ENCODE measurements around the gene SUN3.
"Not testable (repeated sequence)": the region's sequence is repeated elsewhere in the genome, so short reads cannot be mapped to it uniquely, and the experiment has no call there.

Gene SUN3

DNA sequence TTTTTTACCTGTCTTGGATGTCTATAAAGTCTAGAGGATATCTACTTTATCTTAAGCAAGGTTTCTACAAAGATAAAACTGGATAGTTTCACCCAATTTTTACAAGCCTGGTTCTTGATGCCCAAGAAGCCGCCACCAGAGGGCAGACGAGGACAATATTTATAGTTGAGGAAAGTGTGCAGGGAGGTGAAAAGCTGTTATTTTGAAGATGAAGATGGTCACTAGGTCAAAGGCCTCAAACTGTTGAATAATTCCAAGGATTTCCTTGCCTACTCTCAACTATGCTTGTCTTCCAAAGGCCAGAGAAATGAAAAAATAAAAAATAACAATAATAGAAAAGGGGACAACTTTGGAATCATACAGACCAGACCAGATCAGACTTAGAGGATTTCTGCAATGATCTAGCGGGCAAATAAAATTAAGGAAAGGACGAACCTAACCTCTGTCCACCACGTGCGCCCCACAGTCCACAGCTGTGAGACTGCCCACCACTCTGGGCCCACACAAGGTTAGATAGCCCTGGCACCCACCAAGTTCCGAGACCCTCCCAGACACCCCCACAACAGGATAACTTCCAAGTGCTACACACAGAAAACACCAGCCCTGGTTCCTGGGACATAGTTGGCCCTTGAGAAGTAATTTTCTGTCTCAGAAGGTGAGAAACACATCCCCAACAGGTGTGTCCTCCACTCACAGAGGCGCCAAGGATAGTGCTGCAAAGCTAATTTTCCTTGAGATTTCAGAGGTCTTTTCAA, 83.5 kb downstream of the SUN3 start:
- DNase-seq: peak in 39 of 51 donors; percentile 7 to 83 (median 45)

DNA sequence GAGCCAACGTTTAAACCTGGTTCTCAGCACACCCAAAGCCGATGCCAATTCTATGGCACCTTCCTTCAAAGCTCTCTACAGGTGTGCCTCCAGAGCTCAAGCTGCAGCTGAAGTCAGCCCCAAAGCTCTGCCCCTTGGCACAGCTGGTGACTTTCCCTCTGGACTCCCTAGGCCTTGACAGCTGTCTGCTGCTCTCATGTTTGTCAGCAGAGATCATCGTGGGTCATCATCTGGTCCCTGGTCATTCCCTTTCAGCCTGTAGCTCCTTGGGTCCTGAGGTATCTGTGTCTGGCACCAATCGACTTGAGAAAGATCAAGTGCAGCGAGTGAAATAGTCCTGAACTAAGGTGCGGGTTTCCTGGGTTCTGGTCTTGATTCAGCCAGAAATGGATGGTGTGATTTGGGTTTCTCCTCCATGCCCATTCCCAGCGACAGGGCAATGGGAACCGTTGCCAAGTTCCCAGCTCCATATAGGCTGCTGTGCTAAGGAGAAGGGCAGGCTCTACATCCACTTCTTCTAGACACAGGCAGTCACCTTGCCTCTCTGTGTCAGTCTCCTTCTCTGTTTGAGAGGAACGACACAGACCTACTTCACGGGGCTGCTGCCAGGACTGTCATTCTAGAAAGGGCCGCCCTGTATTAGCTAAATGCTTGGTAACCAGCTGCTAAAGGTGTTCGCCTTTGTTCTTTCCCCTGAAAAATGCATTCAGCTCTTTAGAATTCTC, 84.2 kb downstream of the SUN3 start:
- DNase-seq: no peak

DNA sequence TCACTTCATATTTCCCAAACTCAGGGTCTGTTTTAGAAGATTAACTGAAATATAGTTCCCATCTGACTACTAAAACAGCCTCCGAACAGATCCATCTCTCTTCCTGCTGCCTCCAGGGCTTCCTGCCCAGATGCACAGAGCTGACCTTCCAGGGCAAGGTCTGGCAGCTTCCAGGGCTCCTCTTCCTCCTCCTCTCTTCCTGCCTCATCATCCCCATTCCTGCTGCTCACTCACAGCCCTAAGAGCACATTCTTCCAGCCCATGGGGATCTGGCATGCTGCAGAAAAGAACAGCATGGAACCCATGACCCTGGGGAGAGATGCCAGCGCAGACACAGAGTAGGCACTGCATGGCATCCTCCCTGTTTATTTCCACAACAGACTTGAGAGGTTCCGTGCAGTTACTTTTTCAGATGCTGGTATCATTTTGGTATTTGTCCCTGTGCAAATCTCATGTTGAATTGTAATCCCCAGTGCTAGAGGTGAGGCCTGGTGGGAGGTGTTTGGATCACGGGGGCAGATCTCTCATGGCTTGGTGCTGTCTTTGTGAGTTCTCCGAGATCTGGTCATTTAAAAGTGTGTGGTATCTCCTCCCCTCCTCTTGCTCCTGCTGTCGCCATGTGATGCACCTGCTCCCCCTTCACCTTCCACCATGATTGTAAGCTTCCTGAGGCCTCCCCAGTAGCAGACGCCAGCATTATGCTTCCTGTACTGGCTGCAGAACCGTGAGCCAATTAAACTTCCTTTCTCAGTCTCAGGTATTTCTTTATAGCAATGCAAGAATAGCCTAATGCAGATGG, 85.0 kb downstream of the SUN3 start:
- no peak for DNase-seq

DNA sequence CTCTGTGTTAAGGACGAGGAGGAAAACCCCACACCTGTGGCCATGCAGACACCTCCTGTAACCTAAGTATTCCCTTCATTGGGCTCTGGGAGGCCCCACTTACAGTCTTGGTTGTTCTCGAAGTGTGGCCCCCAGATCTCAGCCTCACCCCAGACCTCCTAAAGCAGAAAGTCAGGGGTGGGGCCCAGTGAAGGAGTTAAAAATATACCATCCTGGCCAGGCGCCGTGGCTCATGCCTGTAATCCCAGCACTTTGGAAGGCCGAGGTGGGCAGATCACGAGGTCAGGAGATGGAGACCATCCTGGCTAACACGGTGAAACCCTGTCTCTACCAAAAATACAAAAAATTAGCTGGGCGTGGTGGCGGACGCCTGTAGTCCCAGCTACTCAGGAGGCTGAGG, 86.3 kb downstream of the SUN3 start:
- not testable (repeated sequence) for DNase-seq

DNA sequence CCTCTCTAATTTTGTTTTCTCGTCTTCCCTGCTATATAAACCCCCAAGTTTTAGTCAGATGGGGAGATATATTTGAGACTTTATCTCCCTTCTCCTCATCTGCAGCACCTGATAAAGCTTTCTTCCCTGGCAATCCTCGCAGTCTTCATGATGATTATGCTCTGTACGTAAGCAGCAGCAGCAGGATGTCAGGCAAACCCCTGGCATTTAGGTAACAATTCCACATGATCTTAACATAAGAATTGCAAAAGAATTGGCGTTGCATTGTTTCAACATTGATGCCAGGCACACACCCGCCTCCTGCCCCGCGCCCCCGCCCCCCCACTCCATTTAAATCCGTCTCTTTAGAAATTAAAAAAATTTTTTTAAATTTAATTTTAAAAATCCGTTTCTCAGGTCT, 86.8 kb downstream of the SUN3 start:
- DNase-seq: no peak

DNA sequence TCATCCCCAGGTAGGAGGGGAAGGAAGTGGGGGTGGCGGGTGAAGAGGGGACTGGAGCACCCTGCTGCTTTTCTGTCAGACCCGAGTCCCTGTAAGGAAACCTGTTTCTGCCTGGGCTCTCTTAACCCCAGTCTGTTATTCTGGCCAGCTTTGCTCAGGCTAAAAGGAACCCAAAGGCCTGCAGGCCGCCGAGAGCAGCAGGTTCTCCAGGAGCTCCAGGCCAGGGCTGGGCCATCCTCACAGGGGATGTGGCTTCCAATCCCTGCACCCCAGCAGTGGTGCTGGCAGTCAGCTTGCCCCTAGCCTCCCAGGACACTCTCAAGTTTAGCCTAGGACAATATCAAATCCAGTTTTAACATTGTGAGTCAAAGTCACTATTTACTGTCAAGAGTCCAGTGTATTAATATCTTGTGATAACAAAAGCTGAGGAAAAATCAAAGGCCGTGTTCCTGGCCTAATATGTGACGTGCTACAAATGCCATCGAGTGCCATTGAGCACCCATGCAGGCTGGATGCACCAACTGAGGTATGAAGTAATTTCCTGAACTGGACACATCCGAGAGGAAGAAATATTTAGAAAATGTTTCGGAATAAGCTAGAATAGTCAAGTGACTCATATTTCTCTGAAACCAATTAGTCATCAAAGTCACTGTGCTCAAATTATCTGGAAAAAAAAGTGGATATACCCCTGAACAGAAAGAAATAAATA, 87.6 kb downstream of the SUN3 start:
- no peak for DNase-seq

DNA sequence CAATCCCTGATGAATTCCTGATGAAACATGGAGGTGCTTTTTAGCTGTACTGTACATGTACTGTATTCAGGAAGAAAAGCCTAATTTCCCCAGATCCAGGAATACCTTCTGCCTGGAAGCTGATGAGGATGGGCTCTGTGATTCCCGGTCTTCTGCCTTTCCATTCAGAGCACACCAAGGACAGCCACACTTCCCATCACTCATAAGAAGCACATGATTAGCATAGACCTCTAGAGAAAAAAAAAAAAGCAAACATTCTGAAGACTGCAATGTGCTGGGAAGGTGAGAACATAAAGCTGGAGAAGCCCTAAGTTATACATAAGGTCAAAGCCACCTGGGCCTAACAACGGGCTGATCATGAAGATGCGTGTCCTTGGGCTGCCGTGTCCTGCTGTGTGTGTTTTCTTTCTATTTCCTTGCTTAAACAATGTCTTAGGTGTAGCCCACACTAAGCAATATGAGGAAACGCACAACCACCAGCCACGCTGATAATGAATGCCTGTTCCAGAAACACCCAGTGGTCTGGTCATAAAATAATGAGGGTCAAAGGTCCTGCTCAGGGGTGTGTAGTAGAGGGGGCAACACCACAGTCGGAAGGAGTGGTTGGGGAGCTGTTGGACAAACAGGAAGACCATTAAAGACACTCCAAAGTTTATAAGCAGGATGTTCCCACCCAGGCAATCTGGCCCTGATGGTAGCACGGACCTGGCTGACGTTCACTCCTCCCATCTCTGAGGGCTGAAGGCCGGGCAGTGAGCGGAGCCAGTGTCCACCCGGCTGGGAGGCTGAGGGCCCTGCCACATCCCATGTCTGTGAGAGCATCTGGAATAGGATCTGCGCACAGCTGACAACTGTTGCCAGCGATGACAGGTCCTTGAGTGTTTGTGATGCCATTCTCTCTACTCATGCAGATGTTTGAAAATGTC, 88.6 kb downstream of the SUN3 start:
- DNase-seq: no peak

DNA sequence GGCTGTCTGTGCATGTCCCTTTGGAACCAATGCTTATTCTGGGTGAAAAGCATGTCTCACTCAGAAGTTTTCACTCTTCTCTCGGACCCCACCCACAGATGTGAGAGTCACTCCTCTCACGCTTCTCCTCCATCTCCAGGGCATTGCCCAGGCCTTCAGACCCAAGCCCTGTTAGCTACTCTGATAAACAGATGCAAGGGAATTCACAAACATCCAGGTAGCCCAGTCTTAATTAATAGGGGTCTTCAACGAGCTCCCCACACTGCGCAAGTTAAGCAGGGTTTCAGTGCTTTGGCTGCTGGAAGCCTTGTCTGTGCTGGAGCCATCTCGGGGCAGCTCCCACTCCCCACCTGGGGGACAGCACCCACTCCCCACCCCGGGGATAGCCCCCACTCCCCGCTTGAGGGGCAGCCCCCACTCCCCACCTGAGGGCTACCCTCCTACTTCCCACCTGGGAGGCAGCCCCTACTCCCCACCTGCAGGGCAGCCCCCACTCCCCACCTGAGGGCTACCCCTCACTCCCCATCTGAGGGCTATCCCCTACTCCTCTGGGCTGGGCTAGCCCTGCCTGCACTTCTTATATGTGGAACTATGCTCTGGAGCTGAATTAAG, 89.4 kb downstream of the SUN3 start:
- DNase-seq: no peak

DNA sequence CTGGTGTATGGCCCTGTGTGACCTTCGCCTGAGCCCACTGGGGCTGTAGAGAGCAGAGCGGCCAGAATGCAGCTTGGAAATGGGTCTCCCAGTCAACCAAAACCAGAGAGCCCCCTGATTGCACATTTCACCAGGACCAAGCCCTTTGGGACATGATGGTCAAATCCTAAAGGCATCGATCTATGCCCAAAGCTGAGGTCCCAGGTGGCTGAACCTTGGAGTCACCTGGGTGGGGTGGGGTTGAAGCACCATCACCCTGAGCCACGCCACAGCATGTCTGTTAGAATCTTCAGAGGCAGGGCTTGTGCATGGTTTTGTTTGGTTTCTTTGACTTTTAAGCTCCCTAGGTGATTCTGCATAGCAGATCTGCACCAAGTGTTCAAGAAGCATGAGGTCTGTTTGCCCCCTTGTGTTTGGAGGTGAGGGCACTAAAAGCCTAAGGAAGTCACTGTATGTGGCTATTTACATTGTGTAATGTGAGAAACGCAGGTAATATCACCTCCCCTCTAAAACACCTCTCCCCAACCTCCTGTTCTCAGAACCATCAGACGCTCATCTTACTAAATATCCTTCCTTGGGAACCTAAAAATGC, 90.2 kb downstream of the SUN3 start:
- DNase-seq: no peak

DNA sequence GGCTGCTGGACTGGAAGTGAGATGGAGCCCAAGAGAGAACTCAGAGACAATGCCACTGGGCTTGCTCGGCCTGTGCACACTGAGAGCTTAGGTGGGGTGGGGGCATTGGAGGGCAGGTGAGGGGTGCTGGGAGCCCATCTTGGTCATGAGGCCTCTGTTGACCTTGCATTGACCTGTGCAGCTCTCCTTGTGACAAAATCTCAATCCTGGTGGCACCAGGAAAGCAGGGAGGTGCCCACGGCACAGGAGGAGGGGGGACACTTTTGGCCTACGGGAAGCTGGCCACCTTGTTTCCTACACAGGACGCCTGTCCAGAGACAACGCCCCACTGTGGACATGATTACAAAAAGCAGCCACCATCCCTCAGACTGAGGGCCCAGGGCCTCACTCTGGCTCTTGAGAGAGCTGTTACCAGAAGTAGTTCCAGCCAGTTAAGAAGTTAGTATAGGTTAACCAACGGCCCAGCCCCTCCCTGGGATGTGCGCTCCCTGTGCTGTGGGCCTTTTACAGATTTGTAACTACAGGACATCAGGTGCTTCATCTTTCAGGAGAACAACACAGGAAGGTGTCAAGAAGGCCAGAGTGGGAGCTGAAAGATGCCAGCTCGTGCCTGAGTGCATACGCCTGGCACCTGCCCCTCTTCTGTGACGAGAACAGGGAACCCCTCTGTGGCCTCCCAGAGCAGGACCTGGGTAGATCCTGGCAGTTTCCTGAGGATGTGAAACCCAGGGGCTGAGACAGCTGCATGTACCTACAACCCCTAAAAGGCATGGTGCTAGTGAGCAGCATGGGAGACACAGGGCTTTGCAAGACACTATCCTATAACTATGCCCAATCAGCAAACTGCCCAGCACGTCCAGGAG, 91.0 kb downstream of the SUN3 start:
- DNase-seq: no peak

All from hypothalamus (tissue), 51 donors.